ENCODE measurements around the gene GPSM1. TPM values are rescaled to one million over a fixed set of nuclear protein-coding genes. Genes with fewer than 3 reads are reported as not detected.

GPSM1 gene
- total and polyA plus RNA-seq, 9 of the 15 experiments (the other 6 are each of a cell fraction or from before 2014, with no cell fraction given), result 0.04 to 14.2 (median 3.1) TPM

DNA sequence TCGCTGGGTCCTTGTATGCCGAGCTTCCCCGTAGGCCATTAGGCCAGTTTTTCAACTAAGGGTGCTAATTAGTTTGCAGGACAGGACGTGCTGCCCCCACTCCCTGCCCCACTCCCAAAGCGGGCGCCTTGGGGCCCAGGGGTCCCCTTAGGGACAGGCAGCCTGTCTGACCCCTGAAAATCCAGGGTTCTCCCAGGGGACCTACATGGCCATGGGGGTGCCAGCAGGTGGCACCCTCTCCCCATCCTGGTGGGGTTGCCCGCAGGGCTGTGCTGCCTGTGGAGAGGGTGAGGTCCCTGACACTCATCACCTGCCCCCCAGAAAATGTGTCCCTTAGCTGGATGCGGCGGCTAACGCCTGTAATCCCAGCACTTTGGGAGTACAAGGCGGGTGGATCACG lies 14.9 kb upstream of the GPSM1 start:
- Histone ChIP-seq H3K36me3 (ENCODE audit: control insufficient read depth, insufficient read depth, low read length) (no peaks in the 10 kb centered on the region; the same call in 2 of the 3 replicates), H3K9me1 (ENCODE audit: control insufficient read depth, insufficient read depth, low read length) (no peaks in the 10 kb centered on the region), H3K9me3 (replicated peaks; ENCODE audit: control insufficient read depth, insufficient read depth, low read depth, low read length) (peaks cover 15% of the 10 kb centered on the region), H3K27me3 (ENCODE audit: control insufficient read depth in 2 of 2, insufficient read depth in 2 of 2, low read length in 2 of 2) (peaks cover 0 to 16% of the 10 kb centered on the region in 2 experiments; a peak in 2 of 5 replicates), H3K79me2 (ENCODE audit: control insufficient read depth, insufficient read depth, low read length) (no peaks in the 10 kb centered on the region), H4K20me1 (replicated peaks; ENCODE audit: control insufficient read depth, insufficient read depth, low read length) (no peaks in the 10 kb centered on the region), H3K9ac (ENCODE audit: insufficient read depth in 1 of 2, low read depth in 2 of 2, low read length in 2 of 2) (no peak overlapping the region), H3K27ac (ENCODE audit: extremely low read depth, low read depth, low read length) (no peak overlapping the region), H3K4me3 (no peak overlapping the region), H2AFZ (ENCODE audit: low read depth, low read length) (no peak overlapping the region), H3K4me2 (ENCODE audit: insufficient read depth, low read length) (no peak overlapping the region), H3K4me1 (replicated peaks in 1 of 2; ENCODE audit: control insufficient read depth in 2 of 2, insufficient read depth in 2 of 2, low read length in 2 of 2) (peaks cover 0 to 32% of the 10 kb centered on the region in 2 experiments; a peak in 3 of 5 replicates)
- DNase-seq (ENCODE audit: extremely low read depth in 1 of 4, low spot score in 3 of 4) (peak; percentile 58 to 78 (median 62)), ATAC-seq (peak; percentile 86), FAIRE-seq (no peak)
- 16% methylated on average over 8 of the region's 12 CpGs for WGBS (ENCODE audit: insufficient coverage, low coverage, missing lambda C conversion rate)
- in situ Hi-C loops (cut with MboI) (no loop called here), intact Hi-C loops (cut with micrococcal nuclease) (no loop called here)
- ChIA-PET POLR2A (interaction anchor here (0.5 to 1.1 kb wide), 3 partner anchors 12 to 1181 kb away, joined by 3 to 6 read pairs (median 3); no protein-coding TSS in a partner anchor), CTCF (ENCODE audit: low intra/inter-chr PET ratio) (interaction anchor here (0.6 to 1.7 kb wide), 3 partner anchors 27 to 318 kb away, joined by 3 to 7 read pairs (median 5); partner anchors contain the start of gene SNAPC4)
- BruUV-seq (replicated peaks), result no TSS peak
- TF ChIP-seq KDM4B (IDR thresholded peaks at IDR 0.05; ENCODE audit: borderline replicate concordance in 2 of 2, low read depth in 1 of 2) (no peak), RAD21 (CRISPR knock-in tag; conservative IDR thresholded peaks at IDR 0.05 in 1 of 2, IDR thresholded peaks at IDR 0.05 in 1 of 2) (peak; percentile 32 to 71; a peak in 3 of 4 replicates), HNRNPUL1 (IDR thresholded peaks at IDR 0.05; ENCODE audit: low read length) (no peak), NBN (IDR thresholded peaks at IDR 0.05; ENCODE audit: low read depth) (no peak)
- TF ChIP-seq, protein P1, sequence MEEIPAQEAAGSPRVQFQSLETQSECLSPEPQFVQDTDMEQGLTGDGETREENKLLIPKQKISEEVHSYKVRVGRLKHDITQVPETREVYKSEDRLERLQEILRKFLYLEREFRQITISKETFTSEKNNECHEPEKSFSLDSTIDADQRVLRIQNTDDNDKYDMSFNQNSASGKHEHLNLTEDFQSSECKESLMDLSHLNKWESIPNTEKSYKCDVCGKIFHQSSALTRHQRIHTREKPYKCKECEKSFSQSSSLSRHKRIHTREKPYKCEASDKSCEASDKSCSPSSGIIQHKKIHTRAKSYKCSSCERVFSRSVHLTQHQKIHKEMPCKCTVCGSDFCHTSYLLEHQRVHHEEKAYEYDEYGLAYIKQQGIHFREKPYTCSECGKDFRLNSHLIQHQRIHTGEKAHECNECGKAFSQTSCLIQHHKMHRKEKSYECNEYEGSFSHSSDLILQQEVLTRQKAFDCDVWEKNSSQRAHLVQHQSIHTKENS (CRISPR knock-in tag; IDR thresholded peaks at IDR 0.05), result no peak
- TF ChIP-seq, protein P2, sequence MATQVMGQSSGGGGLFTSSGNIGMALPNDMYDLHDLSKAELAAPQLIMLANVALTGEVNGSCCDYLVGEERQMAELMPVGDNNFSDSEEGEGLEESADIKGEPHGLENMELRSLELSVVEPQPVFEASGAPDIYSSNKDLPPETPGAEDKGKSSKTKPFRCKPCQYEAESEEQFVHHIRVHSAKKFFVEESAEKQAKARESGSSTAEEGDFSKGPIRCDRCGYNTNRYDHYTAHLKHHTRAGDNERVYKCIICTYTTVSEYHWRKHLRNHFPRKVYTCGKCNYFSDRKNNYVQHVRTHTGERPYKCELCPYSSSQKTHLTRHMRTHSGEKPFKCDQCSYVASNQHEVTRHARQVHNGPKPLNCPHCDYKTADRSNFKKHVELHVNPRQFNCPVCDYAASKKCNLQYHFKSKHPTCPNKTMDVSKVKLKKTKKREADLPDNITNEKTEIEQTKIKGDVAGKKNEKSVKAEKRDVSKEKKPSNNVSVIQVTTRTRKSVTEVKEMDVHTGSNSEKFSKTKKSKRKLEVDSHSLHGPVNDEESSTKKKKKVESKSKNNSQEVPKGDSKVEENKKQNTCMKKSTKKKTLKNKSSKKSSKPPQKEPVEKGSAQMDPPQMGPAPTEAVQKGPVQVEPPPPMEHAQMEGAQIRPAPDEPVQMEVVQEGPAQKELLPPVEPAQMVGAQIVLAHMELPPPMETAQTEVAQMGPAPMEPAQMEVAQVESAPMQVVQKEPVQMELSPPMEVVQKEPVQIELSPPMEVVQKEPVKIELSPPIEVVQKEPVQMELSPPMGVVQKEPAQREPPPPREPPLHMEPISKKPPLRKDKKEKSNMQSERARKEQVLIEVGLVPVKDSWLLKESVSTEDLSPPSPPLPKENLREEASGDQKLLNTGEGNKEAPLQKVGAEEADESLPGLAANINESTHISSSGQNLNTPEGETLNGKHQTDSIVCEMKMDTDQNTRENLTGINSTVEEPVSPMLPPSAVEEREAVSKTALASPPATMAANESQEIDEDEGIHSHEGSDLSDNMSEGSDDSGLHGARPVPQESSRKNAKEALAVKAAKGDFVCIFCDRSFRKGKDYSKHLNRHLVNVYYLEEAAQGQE (IDR thresholded peaks at IDR 0.05; ENCODE audit: borderline replicate concordance), result peak; percentile 39; the same call in 1 of the 2 replicates
- TF ChIP-seq, protein P2 (CRISPR knock-in tag; IDR thresholded peaks at IDR 0.05; ENCODE audit: low read depth), result no peak
- TF ChIP-seq, protein P3, sequence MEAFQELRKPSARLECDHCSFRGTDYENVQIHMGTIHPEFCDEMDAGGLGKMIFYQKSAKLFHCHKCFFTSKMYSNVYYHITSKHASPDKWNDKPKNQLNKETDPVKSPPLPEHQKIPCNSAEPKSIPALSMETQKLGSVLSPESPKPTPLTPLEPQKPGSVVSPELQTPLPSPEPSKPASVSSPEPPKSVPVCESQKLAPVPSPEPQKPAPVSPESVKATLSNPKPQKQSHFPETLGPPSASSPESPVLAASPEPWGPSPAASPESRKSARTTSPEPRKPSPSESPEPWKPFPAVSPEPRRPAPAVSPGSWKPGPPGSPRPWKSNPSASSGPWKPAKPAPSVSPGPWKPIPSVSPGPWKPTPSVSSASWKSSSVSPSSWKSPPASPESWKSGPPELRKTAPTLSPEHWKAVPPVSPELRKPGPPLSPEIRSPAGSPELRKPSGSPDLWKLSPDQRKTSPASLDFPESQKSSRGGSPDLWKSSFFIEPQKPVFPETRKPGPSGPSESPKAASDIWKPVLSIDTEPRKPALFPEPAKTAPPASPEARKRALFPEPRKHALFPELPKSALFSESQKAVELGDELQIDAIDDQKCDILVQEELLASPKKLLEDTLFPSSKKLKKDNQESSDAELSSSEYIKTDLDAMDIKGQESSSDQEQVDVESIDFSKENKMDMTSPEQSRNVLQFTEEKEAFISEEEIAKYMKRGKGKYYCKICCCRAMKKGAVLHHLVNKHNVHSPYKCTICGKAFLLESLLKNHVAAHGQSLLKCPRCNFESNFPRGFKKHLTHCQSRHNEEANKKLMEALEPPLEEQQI (IDR thresholded peaks at IDR 0.05), result no peak

Measured in K562 (cell line).